Thyroid gland (tissue), 4 donors: ENCODE measurements around the gene SYNE3. TPM values are rescaled to one million over a fixed set of nuclear protein-coding genes. Genes with fewer than 3 reads are reported as not detected.
A peak's percentile ranks its signal among the peaks of the same experiment; 100 is the strongest.

Experiments
- DNase-seq, 2 donors: peaks; one replicate each; pipeline ENCODE4 v3.0.0-alpha.2; 2019
- H3K27ac ChIP-seq, 3 donors: fragments of 200-600 bp; sonication (generic); 1 replicate in 2 of 3; 2 replicates in 1 of 3; pipeline ENCODE4 v1.5.1; 2016 to 2019; ENCODE audit warnings: mild to moderate bottlenecking in 1 of 3, moderate library complexity in 1 of 3
- H3K27me3 ChIP-seq: fragments of 200-600 bp; sonication (generic); one replicate; pipeline ENCODE4 v1.5.1; 2019
- H3K36me3 ChIP-seq, 2 donors: fragments of 200-600 bp; sonication (generic); one replicate each; pipeline ENCODE4 v1.5.1; 2016 to 2019
- H3K4me1 ChIP-seq, 2 donors: fragments of 200-600 bp; sonication (generic); one replicate each; pipeline ENCODE4 v1.5.1; 2017 to 2019
- H3K4me3 ChIP-seq, 3 donors: fragments of 200-600 bp; sonication (generic); replicated peaks in 1 of 3; 1 replicate in 2 of 3; 2 replicates in 1 of 3; pipeline ENCODE4 v1.5.1; 2016; ENCODE audit warnings: mild to moderate bottlenecking in 1 of 3
- H3K9me3 ChIP-seq: fragments of 200-600 bp; sonication (generic); one replicate; pipeline ENCODE4 v1.5.1; 2017
- POLR2A ChIP-seq, 2 donors: fragments of 450-650 bp; IDR thresholded peaks; one replicate each; pipeline ENCODE4 v1.6.1; 2017; ENCODE audit warnings: antibody characterized with exemption in 2 of 2, mild to moderate bottlenecking in 2 of 2, moderate library complexity in 1 of 2
- WGBS, 2 donors: methylation state at CpG; one replicate each; pipeline ENCODE4 v1.1.5; 2017; 5-methylcytosine and 5-hydroxymethylcytosine counted together
- intact Hi-C: fragments of 100-400 bp; cut with DNase I; formaldehyde crosslinking; loops from one replicate; pipeline ENCODE4 v1.15.1; 2023
- small RNA-seq: library from RNA; depleted of rRNA; stranded (forward); fragments of <200 nt; gene quantifications from one replicate; pipeline ENCODE3, GENCODE V24; 2016
- total RNA-seq, 4 donors: library from RNA; depleted of rRNA; stranded (reverse); fragments of >200 nt; gene quantifications; one replicate each; pipeline ENCODE4 v1.2.3, GENCODE V29; 2016
- TF ChIP-seq, protein P1 (sequence below), 6 experiments: fragments of 200-600 bp in 3 of 6; fragments of 450-650 bp in 3 of 6; sonication (generic) in 3 of 6; IDR thresholded peaks; one replicate each; pipeline ENCODE4 v1.5.1; 2016 to 2019; ENCODE audit warnings: antibody characterized with exemption in 6 of 6, mild to moderate bottlenecking in 2 of 6, inconsistent platforms in 1 of 6, moderate library complexity in 1 of 6

Gene SYNE3
- total RNA-seq, 4 donors from 2014 or later, result 9.7 to 21.9 (median 17.6) TPM

- peak; percentile 54 to 61 for DNase-seq
Observed at GRCh38 chr14:95467657-95468056, 48.8 kb downstream of the SYNE3 start.

GRCh38 chr14:95467232-95467631 is 49.2 kb downstream of the SYNE3 start:
- intact Hi-C loops, result no loop called here
- Histone ChIP-seq H3K27me3 (no peaks in the 10 kb centered on the region), H3K4me1 (peaks cover 6 to 7% of the 10 kb centered on the region in 2 donors), H3K9me3 (no peaks in the 10 kb centered on the region), H3K27ac (no peak overlapping the region), H3K36me3 (no peaks in the 10 kb centered on the region), H3K4me3 (no peak overlapping the region)
- TF ChIP-seq POLR2A (IDR thresholded peaks at IDR 0.05), result no peak
- TF ChIP-seq, protein P1, sequence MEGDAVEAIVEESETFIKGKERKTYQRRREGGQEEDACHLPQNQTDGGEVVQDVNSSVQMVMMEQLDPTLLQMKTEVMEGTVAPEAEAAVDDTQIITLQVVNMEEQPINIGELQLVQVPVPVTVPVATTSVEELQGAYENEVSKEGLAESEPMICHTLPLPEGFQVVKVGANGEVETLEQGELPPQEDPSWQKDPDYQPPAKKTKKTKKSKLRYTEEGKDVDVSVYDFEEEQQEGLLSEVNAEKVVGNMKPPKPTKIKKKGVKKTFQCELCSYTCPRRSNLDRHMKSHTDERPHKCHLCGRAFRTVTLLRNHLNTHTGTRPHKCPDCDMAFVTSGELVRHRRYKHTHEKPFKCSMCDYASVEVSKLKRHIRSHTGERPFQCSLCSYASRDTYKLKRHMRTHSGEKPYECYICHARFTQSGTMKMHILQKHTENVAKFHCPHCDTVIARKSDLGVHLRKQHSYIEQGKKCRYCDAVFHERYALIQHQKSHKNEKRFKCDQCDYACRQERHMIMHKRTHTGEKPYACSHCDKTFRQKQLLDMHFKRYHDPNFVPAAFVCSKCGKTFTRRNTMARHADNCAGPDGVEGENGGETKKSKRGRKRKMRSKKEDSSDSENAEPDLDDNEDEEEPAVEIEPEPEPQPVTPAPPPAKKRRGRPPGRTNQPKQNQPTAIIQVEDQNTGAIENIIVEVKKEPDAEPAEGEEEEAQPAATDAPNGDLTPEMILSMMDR (IDR thresholded peaks at IDR 0.05), result no peak
- no peak for DNase-seq
- WGBS, 2 donors, result 89 to 94% methylated on average over 4 to 5 of the region's 6 CpGs

More at GRCh38 chr14:95467657-95468056, 48.8 kb downstream of the SYNE3 start:
- 47 to 76% methylated on average over 5 to 6 of the region's 6 CpGs for WGBS, 2 donors
- H3K4me3 ChIP-seq, result no peak overlapping the region
- no peaks in the 10 kb centered on the region for H3K27me3 ChIP-seq
- TF ChIP-seq POLR2A (IDR thresholded peaks at IDR 0.05), result no peak
- TF ChIP-seq, protein P1 (IDR thresholded peaks at IDR 0.05), result no peak
- no peaks in the 10 kb centered on the region for H3K36me3 ChIP-seq
- intact Hi-C loops, result no loop called here
- no peaks in the 10 kb centered on the region for H3K9me3 ChIP-seq
- no peak overlapping the region for H3K27ac ChIP-seq
- peaks cover 10 to 11% of the 10 kb centered on the region in 2 donors for H3K4me1 ChIP-seq

Small RNAs within 50 kb of the gene (small RNA-seq; reads per million reads assigned to genes)
- gene SCARNA13, result 3.9 reads per million, percentile 81 among the genes with 10 or more reads in this experiment

Other genes with a start within 250 kb of the SYNE3 start
- 10 to 100 TPM; 15.3 to 29.9 (median 17.8) TPM for gene CLMN, start 196.7 kb downstream of the SYNE3 start, total RNA-seq
- gene GLRX5, start 18.4 kb upstream of the SYNE3 start, total RNA-seq, result 10 to 100 TPM; 33.9 to 64.1 (median 41.3) TPM
- gene TCL1B, start 169.8 kb upstream of the SYNE3 start, total RNA-seq, result not detected
- not detected for gene TCL1A, start 197.5 kb upstream of the SYNE3 start, total RNA-seq